Cardiac fibroblast (primary cell): ENCODE results near the gene EYS.
"Not testable (repeated sequence)": the region's sequence is repeated elsewhere in the genome, so short reads cannot be mapped to it uniquely, and the experiment has no call there.

ENCODE experiments used
- DNase-seq, 2 donors: peaks; one replicate each; pipeline versions ENCODE4 v3.0.0 to v3.0.0-alpha.2; 2010; ENCODE audit warnings: low read depth in 2 of 2
- H3K4me3 ChIP-seq, 2 donors: replicated peaks in 1 of 2; 1 replicate in 1 of 2; 2 replicates in 1 of 2; pipeline ENCODE4 v1.5.1; 2011; ENCODE audit warnings: low read depth in 2 of 2, low read length in 2 of 2, mild to moderate bottlenecking in 2 of 2, moderate library complexity in 1 of 2
- TF ChIP-seq, protein P1 (sequence below): IDR thresholded peaks from one replicate; pipeline ENCODE4 v1.5.1; 2011; ENCODE audit warnings: low read depth, mild to moderate bottlenecking, low read length, inconsistent platforms

Gene EYS

DNA sequence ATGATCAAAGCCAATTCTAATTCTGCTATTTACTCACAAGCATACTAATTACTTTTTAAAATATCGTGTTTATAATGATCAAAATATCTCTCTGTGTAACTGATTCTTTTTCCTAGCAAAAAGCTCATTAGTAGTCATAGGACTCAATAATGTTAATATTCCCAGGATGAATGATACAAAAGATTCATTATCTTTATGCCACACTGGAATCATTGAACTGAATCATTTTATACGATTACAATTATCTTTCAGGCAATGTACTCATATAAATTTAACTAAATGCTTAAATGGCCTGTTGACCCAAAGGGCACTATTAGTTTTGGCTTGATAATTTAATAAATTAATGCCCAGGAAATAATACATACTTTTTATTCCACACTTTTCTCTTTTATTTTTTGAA lies 96.3 kb downstream of the EYS start:
- no peak for DNase-seq
- TF ChIP-seq, protein P1, sequence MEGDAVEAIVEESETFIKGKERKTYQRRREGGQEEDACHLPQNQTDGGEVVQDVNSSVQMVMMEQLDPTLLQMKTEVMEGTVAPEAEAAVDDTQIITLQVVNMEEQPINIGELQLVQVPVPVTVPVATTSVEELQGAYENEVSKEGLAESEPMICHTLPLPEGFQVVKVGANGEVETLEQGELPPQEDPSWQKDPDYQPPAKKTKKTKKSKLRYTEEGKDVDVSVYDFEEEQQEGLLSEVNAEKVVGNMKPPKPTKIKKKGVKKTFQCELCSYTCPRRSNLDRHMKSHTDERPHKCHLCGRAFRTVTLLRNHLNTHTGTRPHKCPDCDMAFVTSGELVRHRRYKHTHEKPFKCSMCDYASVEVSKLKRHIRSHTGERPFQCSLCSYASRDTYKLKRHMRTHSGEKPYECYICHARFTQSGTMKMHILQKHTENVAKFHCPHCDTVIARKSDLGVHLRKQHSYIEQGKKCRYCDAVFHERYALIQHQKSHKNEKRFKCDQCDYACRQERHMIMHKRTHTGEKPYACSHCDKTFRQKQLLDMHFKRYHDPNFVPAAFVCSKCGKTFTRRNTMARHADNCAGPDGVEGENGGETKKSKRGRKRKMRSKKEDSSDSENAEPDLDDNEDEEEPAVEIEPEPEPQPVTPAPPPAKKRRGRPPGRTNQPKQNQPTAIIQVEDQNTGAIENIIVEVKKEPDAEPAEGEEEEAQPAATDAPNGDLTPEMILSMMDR = no peak
- no peak overlapping the region for H3K4me3 ChIP-seq

DNA sequence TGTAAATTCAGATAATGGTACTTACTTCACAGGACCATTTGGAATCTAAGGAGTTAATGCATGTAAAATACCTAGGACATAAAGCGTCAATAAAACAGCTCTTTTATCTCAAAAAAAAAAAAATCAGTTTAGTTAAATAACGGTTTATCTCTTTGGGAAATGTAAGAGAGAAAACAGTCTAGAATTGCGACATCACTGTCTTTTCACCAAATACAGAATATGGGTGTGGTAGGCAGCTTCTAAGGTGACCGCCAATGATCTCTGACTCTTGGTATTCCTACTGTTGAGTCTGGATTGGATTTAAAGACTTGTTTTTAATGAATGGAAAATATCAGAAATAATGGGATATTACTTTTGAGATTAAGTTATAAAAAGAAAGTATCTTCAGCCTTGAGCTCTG lies 111.5 kb downstream of the EYS start:
- H3K4me3 ChIP-seq = no peak overlapping the region
- TF ChIP-seq, protein P1 = no peak
- DNase-seq = no peak

DNA sequence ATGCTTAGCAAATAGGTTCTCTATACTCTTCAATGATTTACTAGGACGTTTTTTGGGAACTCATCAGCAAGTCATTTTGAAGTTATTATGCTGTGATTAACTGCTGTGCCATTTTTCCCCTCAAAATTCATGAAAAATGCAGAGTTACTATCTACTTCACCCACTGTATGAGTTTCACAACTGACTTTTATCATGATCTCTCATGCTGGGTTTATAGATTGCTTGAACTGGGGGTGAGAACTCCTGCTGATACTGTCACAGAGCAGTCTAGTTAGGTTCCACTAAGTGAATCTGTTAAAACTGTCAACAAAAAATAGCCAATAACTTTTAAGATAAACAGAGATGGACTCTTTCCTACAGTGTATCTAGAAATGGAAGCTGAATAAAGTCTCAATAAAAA lies 136.7 kb downstream of the EYS start:
- DNase-seq = no peak
- no peak overlapping the region for H3K4me3 ChIP-seq
- TF ChIP-seq, protein P1 = no peak

DNA sequence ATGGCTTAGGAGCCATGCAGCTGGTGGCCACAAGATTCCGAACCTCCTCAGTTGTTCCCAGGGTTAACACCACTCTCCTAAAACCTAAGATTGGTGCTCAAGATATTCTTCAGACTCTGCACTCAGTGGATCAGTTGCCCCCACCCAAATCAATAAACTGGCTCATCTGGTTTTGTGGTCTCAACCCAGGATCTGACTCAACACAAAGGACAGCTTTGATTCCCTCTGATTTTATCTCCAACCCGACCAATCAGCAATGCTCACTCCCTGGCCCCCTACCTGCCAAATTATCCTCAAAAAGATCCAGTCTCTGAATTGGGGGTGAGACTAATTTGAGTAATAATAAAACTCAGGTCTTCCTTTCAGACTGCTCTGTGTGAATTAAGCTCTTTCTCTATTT lies 137.5 kb downstream of the EYS start:
- no peak overlapping the region for H3K4me3 ChIP-seq
- no peak for DNase-seq
- TF ChIP-seq, protein P1 = no peak

DNA sequence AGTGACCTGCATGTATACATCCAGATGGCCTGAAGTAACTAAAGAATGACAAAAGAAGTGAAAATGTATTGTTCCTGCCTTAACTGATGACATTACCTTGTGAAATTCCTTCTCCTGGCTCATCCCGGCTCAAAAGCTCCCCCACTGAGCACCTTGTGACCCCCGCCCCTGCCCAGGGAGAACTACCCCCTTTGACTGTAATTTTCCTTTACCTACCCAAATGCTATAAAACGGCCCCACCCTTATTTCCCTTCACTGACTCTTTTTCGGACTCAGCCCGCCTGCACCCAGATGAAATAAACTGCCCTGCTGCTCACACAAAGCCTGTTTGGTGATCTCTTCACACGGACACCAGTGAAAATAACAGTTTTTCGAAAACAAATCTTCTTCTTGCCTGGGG lies 138.0 kb downstream of the EYS start:
- not testable (repeated sequence) for DNase-seq, H3K4me3 ChIP-seq

DNA sequence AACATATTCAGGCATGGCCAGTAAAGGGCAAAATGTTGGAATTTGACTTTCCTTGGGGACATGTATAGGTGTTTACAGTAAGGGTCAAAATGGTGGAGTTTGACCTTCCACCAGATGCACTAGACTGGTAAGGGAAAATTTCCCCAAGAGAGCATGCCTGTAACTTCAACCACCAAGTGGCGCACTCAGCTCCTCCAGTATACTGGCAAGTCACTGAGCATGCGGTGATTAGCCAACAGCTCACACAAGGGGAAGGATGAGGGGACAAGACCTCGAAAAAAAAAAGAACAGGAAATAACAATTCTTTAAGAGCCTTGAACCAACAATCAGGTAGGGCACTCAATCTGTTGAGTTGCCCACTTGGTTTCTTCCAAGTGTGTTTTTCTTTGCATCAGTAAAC lies 140.9 kb downstream of the EYS start:
- TF ChIP-seq, protein P1 = no peak
- no peak overlapping the region for H3K4me3 ChIP-seq
- DNase-seq = no peak

DNA sequence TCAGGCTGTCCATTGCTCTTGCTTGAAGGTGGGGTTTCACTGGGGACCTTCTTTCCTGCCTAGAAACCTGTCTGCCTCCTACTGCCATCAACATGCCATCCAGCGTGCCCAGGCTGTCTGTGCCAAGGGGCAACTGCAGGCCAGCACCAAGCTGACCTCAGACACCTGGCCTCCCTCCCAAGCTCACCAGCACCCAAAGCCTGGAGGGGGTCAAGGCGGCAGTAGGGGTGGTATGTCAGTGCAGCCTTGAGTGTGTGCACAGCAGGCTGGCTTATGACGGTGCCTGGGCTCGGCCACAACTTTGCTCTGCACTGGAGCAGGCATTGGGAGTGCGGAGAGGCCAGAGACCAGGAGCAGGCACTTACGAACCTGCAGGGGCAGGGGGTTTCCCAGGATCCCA lies 149.0 kb downstream of the EYS start:
- TF ChIP-seq, protein P1 = no peak
- DNase-seq = no peak
- no peak overlapping the region for H3K4me3 ChIP-seq
